GM12891 (cell line): ENCODE data around the gene GRK1.

Experiments used
- DNase-seq: peaks from one replicate; pipeline ENCODE4 v3.0.0; 2011; ENCODE audit warnings: low spot score; ENCODE audit not compliant: insufficient read length
- FAIRE-seq: peaks from 2 replicates; lab custom pipeline; 2011; peaks lifted over from hg19 to GRCh38; lab: Jason Lieb, UNC
- PAX5 ChIP-seq: IDR thresholded peaks from 2 replicates; pipeline ENCODE4 v1.6.1; 2011; ENCODE audit warnings: low read length, moderate library complexity, mild to moderate bottlenecking; ENCODE audit not compliant: insufficient read depth, severe bottlenecking
- POLR2A ChIP-seq: IDR thresholded peaks from 2 replicates; pipeline ENCODE4 v1.6.1; 2011; ENCODE audit warnings: low read depth, low read length, control low read depth
- POLR2AphosphoS5 ChIP-seq: IDR thresholded peaks from 2 replicates; pipeline ENCODE4 v1.6.1; 2011; ENCODE audit warnings: low read depth, low read length, control low read depth
- POU2F2 ChIP-seq: IDR thresholded peaks from 2 replicates; pipeline ENCODE4 v1.6.1; 2011; ENCODE audit warnings: low read depth, mild to moderate bottlenecking, control low read depth, low read length, moderate library complexity
- SPI1 ChIP-seq: IDR thresholded peaks from 2 replicates; pipeline ENCODE4 v1.6.1; 2011; ENCODE audit warnings: low read depth, low read length, control low read depth
- TAF1 ChIP-seq: IDR thresholded peaks from 2 replicates; pipeline ENCODE4 v1.6.1; 2011; ENCODE audit warnings: low read depth, low read length, control low read depth

GRK1 gene

DNA sequence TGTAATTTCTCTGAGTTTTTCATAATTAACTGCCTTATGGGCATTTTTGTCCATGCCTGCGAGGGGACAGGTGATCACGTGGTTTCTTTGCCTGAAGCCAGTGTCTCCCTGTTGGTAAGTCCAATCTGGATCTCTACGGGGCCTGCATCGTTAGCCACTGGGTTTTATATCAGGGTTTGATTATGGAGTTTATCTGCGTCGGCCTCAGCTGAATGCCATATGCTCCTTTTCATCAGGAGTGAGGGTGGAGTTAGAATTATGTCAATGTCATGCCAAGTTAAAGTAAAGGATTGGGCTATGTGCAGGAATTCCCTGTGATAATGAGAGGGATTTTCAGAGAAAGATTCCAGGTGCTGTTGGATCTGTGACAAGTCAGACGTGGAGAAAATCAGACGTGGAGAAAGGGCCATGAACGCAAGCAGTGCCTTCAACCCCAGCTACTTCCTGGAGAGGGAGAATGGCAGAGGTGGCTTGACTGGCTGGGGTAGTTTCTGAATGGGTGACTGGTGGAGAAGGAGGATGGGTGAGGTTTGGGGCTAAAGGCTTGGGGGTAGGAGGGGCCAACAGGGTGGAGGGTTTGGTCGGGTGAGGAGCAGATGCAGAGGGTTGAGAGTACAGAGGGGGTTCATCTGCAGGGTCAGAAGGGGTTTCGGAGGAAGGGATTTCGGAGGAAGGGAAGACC lies 116.3 kb downstream of the GRK1 start:
- DNase-seq (no peak), FAIRE-seq (no peak)
- TF ChIP-seq PAX5 (no peak), TAF1 (no peak), POLR2AphosphoS5 (no peak), POU2F2 (no peak), POLR2A (no peak), SPI1 (no peak)

DNA sequence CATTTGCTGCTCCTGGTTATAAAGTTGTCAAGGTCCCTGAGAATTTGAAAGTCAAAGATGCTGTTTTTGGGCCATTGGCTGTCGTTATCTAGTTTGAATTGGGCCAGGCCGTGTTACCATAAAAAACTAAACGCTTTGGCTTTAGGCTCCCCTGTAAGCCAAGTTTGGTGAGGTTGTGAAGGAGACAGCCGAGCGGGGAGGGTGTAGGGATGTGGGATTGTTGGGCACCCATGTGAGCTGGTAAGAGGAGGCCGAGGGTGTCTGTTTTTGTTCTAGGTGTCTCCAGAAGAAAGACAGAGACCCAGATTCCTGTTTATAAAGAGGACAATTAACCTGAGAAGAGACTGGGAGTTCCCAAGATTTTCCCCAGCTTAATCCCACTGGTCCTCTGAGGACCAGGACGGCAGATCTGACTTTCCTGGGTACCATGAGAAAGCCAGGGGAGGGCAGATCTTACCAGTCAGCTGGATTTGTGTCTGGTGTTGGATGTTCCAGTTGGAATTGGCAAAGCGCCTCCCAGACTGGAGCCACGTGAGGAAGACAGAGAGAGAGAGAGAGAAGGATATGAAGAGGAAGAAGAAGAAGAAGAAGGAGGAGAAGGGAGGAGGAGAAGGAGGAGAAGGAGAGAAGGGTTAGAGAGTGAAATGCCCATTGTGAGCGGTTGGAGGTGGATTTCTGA lies 117.1 kb downstream of the GRK1 start:
- FAIRE-seq (no peak), DNase-seq (no peak)
- TF ChIP-seq TAF1 (no peak), SPI1 (no peak), PAX5 (no peak), POU2F2 (no peak), POLR2A (no peak), POLR2AphosphoS5 (no peak)

DNA sequence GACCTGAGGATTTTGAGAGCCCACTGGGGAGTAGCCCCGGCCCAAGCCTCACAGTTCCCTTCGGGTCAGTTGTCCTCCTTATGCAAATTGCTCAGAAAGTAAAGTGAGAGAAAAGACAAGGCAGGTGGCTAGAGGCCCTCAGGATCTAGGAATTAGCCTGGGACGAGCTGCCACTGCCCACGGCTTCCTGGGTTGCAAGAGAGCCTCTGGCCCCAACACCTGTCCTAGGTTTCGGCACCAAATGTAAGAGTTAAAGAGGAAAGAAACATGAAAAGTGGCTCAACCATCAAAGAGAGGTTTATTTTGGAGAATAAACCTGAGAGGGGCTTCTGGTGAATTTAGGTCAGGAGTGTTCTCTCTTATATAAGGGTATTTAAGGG lies 117.6 kb downstream of the GRK1 start:
- FAIRE-seq (no peak), DNase-seq (no peak)
- TF ChIP-seq PAX5 (no peak), POU2F2 (no peak), TAF1 (no peak), POLR2AphosphoS5 (no peak), SPI1 (no peak), POLR2A (no peak)

DNA sequence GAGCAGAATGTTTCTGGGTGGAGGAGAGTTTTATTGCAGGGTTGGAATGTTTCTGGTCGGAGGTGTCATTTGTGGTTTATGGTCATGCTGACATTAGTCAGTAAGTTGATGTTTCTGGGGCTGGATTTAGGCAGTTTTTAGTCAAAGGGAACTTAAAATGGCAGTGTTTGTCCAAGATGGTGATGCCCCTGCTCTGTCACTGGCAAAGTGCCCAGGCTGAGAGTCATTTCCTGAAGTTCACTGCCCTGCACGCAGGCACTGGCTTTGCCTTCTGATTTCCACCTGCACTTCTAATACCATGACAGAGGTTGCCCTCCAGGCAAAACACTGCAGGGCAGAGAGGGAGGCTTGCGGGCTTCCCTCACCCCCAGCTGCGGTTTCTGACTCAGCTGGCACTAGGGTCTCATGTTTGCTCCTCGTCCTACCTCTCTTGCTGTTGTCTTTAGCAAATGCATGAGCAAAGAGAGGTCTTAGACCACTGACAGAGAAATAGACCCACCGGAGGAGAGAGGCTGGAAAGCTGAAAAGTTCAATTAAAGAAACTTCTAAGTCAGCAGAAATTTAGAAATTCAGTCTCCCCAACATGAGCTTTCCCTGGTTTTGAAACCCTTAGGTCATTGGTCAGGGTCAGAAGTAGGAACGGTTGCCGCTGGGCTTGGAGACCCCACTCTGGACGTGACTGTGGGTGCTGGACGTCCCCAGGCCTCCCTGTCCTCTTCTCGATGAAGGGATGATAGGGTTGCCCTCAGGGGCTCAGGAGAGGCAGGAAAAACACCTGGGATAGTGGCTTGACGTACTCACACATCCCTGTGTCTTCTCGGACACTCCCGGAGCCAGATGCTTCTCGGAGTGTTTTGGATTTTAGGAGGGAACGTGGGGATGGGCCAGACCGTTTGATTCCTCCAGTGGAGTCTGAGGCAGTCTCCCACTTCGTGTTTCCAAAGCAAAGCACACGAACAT lies 118.3 kb downstream of the GRK1 start:
- FAIRE-seq = no peak
- no peak for TF ChIP-seq POLR2A
- no peak for TF ChIP-seq POLR2AphosphoS5
- TF ChIP-seq TAF1 = no peak
- no peak for TF ChIP-seq SPI1
- no peak for TF ChIP-seq PAX5
- no peak for TF ChIP-seq POU2F2
- no peak for DNase-seq

DNA sequence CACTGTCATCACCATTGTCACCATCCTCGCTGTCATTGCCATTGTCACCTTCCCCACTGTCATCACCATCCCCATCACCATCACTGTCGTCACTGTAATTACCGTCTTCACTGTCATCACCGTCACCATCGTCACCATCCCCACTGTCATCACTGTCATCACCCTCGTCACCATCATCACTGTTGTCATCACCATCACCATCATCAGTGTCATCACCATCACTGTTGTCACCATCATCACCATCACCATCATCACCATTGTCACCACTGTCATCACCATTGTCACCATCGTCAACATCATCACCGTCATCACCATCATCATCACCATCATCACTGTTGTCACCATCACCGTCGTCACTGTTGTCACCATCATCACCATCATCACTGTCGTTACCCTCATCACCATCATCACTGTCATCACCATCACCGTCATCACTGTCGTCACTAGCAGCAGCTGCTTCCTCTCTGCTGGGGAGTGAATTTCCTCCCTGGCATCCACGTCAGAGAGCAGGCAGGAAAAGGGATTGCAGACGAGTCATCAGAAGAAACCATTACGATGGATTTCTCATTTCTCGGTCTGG lies 119.3 kb downstream of the GRK1 start:
- FAIRE-seq = peak; percentile 74
- no peak for DNase-seq
- TF ChIP-seq POLR2AphosphoS5 (no peak), POU2F2 (no peak), PAX5 (no peak), SPI1 (no peak), POLR2A (no peak), TAF1 (no peak)
